GM19238 (cell line): ENCODE measurements around the gene NOTCH3.

Source experiments
- DNase-seq: peaks from one replicate; pipeline ENCODE4 v3.0.0; 2011; ENCODE audit warnings: low spot score; ENCODE audit not compliant: insufficient read length

NOTCH3 gene

DNA sequence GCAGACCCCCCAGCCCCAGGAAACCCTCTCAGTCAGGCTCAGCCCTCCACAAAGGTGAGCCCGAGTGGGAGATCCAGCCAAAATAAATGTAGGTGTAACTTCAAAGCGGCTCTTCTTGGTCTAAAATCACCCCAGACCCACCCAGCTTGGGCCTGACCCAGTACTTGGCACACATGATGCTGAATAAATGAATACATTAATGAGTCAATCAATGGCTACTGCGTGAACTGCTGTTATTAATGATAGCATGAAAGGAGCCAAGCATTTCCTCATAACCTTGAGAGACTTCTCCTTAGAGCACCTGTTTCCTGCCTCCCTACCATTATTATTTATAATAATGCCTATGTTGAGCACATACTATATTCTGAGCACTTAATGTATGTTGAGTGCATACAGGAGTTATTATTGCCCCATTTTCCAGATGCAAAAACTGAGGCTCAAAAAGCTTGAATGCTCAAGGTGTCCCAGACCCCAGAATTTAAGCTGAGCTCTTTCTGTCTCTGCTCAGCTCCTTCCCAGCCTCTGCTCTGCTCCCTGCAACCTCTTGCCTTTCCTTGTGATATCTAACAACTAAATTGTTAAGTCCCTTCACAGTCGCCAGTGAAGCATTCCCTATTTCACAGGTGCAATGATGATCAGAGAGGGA, 4.3 kb downstream of the NOTCH3 start:
- DNase-seq, result no peak

DNA sequence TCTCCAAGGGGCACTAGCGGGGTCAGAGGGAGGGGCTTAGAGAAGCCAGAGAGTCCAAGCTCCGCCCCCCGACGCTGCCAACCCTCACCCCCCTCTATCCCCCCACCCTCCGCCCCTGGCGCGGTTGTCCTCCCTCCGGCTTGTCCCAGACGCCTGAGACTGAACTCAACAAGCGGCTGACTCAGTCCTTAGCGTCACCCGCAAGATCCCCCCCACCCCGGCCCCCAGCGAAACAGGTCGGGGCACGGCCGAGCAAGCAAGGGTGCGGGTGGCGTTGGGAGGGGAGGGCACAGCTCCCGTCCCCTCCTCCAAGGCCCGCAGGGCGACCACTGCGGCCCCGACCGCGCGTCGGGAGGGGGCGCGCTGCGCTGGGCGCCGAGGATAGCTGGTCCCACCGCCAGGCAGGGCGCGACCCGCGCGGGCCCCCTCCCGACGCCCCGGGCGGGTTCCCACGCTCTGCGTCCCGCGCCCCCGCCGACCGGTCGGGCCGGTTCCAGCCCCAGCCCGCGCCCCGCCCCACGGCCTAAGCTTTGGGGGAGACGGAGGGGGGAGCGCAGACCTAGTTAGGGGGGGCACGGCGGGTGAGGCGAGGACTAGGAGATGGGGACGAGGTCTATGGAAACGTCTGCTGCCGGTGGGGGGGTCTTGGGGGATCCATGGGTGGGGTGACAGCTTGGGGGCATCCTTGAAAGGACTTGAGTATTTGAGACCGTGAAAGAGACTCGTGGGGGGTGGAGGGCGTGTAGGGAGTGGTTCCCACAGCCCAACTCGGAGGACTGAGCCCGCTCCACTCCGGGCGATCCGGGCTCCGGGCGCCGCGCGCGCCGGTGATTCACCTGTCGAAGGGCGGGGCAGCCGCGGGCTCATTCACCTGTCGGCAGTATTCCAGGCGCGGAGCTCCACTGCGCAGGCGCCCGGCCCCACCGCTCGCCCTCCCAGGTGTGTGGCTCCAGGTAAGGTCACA, 5.1 kb downstream of the NOTCH3 start:
- no peak for DNase-seq

DNA sequence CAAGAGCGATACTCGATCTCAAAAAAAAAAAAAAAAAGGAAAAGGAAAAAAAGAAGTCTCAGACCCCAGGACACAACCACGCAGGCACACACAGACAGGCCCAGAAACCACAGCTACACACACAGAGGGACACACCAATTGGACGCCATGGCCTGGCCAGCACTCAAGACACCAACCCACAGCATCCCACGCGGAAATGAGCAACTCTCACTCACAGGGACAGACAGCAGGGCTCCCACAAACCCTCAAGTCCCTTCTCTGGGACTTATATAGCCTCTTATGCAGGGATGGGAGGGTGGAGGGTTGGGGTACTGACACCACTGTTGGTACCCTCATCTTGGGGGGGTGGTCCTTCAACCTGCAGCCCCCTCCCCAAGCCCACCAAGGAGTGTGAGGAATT, 5.9 kb downstream of the NOTCH3 start:
- DNase-seq, result no peak

DNA sequence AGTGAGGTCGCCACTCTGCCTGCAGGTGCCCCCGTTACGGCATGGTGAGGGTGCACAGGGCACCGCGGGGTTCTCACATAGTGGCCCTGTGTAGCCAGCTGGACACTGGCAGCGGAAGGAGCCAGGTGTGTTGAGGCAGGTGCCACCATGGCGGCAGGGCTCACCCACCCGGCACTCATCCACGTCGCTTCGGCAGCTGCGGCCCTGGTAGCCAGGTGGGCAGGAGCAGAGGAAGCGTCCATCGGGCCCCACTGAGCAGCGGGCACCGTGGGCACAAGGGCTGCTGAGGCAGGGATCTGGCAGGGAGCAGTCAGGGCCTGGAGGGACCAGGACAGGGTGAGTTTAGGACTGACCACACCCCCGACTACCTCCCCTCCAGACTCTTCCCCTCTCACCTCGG, 8.8 kb downstream of the NOTCH3 start:
- no peak for DNase-seq

DNA sequence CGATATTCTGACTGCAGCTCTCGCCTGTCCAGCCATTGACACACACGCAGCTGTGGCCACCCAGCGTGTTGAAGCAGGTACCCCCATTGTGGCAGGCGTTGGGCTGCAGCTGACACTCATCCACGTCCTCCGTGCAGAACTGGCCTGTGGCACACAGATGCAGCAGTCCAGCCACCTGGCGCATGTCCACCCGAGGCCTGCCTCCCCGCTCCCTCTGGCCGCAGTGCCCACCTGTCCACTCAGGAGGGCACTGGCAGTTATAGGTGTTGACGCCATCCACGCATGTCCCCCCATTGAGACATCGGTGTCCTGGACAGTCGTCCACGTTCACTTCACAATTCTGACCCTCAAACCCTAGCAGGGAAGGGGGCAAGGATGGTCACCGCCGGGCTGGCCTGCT, 9.3 kb downstream of the NOTCH3 start:
- DNase-seq, result no peak

DNA sequence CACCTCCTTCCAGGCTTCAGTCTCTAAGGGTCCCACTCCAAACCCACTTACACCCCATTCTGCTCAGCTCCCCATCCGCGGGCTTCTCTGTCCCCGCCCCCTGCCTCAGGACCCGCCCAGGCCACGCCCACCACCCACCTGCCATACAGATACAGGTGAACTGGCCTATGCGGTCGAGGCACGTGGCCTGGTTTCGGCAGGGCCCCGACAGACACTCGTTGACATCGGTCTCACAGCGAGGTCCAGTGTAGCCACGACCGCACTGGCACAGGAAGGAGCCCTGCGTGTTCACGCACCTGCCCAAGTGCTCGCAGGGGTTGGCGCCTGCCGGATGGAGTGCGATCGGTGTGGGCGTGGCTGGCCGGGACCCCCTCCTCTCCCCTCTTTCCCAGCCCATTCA, 11.9 kb downstream of the NOTCH3 start:
- DNase-seq, result no peak

DNA sequence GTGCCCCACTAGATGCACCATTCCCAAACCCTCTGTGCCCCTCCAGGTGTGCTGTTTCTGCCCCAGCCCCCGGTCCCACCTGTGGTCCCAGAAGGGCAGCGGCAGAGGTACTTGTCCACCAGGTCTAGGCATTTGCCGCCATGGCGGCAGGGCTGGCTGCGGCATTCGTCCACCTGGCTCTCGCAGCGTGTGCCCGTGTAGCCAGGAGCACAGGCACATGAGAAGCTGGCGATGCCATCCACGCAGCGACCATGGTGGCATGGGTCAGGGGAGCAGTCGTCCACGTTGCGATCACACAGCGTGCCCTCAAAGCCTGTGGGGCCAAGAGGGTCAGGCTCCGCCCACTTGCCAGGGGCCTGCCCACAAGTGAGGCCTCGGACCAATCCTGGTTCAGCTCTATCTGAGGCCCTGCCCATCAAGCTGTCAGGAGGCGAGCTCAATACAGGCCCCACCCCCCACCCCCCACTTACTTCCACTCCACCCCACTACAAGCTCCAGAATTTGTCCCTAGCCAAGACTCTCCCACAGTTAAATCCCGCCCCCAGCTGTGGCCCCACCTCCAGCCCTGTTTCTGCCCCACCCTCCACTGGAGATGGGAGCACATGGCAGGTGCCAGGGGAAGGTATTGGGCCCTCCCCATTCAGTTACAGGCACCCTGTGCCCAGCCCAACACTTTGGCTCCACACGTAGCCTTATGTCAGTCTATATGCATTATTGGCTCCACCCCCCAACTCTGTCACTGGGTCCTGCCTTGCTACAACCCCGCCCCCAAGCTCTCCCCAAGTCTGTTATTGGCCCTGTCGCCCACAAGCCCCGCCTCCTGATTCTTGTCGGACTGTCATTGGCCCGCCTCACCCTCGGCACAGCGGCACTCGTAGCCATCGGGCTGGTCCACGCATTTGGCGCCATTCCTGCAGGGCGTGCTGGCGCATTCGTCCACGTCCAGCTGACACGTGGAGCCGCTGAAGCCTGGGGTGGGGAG, 13.5 kb downstream of the NOTCH3 start:
- DNase-seq, result no peak

DNA sequence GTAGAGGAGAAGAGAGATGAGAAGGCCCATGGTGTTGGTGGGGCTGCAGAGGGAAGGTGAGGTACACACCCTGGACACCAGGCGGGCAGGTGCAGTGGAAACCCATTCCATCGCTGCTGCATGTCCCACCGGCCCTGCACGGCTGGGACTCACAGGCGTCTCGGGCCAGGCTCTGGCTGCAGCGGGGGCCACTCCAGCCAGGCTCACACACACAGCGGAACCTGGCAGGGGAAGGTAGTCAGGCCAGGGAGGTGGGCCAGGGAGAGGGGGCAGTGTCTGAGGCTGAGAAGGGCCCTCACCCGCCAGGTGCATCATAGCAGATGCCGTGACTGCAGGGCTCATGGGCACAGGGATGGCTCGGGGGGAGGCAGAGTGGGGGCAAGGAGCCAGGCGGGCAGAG, 15.6 kb downstream of the NOTCH3 start:
- no peak for DNase-seq

DNA sequence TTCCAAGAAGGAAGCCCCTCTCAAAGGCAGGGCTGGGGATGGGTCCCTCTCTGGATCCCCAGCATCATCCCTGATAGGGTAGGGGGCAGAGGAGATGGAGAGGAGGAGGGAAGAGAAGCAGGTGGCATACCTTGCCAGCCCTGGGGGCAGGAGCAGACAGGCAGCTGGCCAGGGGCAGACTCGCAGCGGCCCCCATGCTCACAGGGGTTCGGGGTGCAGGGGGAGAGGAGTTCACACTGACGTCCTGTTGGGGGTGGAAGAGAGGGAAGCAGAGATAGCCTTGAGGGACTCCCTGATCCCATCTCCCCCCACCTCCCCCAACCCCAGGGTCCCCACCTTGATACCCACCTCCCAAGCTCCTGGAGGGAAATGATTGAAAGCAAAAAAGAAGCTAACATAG, 16.0 kb downstream of the NOTCH3 start:
- DNase-seq, result no peak

DNA sequence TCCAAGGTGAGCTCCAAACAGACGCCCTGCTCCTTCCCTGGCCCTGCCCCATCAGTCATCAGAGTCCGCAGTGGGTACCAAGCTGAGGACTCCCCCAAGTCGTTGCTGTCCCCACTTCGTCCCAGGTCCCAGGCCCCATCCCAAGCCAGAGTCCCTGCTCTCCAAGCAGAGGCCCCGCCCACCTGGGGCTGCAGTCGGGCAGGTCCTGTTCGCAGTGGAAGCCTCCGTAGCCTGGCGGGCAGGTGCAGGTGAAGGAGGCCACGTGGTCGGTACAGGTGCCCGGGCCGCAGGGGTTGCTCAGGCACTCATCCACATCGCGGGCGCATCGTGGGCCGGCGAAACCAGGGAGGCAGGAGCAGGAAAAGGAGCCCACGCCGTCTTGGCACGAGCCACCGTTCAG, 19.4 kb downstream of the NOTCH3 start:
- DNase-seq, result no peak

DNA sequence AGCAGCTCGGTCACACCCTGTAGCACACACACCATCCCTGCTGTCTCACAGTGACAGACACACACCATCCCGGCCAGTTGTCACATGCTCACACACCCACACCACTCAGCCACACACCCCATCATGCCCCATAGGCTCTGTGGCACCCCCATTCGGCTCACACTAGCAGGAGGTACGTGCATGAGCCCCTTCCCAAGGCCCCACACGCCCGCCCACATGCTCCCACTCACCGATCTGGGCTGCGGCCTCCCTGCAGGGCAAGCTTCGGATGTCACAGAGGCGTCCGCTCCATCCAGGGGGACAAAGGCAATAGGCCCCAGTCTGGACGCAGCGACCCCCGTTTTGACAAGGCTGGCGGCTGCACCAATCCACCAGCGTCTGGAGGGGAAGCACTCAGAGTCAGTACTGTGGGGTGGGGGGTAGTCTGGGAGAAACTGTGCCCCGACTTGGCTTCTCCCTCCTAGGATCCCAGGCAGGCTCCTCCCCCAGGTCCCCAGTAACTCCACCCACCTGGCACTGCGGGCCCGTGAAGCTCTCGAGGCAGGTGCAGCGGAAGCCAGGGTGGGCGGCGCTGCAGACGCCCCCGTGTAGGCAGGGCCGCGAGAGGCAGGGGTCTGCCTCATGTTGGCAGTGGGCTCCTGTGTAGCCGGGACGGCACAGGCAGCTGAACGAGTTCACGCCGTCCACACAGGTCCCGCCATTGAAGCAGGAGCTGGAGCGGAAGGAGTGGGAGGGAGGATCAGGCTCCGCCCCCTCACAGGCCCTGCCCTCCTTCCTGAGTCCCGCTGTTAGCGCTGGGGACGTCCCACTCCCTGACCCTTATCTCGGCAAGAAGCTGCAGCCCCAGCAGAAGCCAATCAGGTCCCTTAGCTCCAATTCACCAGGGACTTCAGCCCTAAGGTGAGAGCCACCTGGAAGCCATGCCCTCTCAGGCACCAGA, 20.1 kb downstream of the NOTCH3 start:
- DNase-seq, result no peak

DNA sequence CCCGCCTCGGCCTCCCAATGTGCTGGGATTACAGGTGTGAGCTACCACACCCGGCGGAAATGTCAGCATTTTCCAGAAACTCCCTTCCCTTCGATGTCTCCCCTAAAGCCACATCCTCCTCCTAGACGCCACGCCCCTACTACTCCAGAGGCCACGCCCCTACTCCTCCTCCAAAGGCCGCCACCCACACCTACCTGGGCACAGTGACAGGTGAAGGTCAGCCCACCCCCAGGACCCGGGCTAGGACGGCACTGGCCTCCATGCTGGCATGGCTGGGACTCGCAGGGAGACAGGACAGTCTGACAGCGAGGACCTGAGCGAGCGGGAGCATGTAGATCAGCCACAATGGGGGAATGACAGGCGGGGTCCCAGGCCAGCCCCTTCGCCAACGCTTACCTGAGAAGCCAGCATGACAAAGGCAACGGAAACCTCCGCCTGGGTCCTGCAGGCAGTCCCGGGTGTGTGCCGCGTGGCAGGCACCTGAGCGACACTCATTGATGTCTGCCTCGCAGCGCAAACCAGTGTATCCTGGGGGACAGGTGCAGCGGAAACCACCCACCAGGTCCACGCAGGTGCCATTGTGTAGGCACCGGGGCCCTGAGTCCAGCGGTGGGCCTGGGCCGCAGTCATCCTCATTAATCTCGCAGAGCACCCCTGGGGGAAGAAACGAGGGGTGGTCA, 22.0 kb downstream of the NOTCH3 start:
- no peak for DNase-seq

DNA sequence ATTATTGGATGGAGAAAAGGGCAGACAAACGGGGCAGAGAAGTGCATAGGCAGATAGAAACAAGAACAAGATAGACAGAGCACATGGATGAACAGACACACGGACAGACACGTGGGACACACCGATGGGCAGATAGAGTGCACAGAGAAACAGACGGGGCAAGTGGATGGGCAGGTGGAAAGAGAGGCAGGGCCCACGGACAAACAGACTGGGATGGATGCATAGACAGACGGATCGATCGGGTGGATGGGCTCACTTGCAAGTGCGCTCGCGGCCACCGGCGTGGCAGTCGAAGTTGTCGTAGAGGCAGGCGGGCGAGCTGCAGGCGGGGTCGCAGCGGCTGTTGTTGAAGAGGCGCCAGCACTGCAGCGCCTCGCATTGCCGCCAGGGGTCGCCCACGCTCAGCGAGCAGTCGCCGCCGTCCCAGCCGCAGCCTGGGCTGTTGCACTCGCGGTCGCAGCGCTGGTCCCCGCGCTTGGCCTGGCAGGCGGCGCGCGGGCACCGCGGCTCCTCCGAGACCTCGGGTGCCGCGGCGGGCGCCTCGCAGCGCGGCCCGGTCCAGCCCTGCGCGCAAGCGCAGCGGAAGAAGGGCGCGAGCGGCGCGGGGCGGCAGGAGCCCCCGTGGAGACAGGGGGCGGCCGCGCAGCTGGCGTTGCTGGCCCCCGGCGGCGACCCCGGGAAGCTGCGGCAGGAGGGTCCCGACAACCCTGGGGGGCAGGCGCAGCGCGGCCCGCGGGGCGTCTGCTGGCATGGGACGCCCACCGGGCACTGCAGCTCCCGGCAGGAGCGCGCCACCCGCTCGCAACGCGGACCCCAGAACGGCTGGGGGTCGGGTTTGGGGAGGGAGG, 23.3 kb downstream of the NOTCH3 start:
- peak; percentile 75 for DNase-seq

DNA sequence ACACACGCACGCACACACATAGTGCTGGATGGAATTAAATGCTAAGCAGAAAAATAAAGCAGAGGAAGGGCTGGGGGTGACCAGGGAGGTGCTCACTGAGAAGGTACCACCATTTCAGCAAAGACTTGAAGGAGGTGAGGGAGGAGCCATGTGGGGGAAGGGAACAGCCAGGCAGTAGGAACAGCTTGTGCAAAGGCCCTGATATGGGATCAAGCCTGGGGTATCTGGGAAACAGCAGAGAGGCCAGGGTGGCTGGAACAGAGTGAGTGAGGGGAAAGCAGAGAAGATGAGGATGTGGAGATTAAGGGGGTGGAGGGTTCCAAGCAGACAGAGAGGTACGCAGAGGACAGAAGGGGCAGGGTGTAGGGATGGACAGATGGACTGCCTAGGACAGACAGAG, 25.2 kb downstream of the NOTCH3 start:
- DNase-seq, result no peak

DNA sequence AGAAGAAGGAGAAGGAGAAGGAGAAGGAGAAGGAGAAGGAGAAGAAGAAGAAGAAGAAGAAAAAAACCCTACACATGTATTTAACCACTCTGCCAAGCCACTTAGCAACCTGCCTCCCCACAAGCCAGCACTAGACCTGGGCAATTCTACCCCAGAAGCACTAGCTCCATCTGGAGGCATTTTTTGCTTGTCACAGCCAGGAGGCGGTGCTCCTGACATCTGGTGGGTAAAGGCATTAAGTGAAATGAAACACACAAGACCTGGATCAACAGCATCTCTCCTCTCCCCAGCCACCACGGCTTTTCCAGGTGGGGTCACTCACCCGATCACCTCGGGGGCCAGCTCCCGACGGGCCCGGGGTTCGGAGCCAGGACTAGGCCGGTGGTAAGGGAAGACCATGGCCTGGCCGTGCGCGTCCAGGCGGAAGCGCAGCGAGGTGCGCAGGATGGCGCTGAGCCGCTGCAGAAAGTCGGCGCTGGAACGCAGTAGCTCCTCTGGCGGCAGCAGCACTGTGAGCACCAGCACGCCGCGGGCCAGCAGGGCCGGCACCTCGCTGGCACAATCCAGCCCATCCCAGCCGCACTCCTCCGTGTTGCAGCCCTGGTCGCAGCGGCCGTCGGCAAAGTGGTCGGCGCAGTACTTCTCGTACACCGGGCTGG, 26.9 kb downstream of the NOTCH3 start:
- no peak for DNase-seq

DNA sequence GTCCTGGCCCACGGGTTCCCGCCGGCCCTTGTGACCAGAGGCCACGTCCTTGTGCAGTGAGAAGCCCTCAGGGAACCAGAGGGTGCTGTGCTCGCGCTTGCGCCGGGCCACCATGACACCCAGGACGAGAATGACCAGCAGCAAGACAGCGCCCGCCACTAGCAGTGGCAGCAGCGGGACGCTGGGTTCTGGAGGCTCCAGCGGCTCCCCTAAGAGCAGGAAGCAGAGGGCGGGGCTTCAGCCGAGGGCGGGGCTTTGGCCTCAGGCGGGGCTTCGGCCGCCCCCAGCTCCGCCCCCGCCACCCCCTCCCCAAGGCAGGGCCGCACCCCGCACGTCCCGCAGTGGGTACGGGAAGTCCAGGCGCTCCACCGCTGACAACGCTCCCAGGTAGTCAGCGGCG, 30.4 kb downstream of the NOTCH3 start:
- no peak for DNase-seq

DNA sequence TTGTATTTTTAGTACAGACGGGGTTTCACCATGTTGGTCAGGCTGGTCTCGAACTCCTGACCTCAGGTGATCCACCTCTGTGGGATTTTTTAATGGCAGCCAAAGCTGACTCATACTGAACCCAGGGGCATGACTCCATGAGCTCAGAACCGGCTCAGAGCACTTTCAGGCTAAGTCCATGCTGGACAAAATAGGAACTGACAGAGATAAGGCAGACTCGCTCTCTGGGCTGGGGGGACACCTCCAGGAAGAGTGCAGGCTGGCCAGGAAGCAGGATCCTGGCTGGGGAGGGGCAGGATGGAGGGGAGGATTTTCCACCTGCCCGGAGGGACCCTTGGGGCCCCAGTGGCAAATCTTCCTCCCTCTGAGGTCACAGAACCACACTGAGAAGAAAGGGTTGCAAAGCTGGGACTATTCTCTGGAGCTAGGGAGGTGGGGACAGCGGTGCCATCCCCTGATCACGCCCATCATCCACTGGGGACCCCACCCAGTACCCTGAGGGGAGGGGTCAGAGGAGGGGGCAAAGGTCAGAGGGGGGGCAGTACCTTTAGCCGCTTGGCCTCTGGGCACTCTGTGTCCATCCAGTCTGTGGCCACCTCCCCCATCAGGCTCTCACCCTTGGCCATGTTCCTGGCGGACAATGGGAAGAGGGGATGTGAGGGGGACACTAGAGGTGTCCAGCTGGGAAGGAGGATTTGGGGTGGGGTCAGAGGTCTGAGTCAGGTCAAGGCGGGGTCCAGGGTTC, 31.1 kb downstream of the NOTCH3 start:
- no peak for DNase-seq

DNA sequence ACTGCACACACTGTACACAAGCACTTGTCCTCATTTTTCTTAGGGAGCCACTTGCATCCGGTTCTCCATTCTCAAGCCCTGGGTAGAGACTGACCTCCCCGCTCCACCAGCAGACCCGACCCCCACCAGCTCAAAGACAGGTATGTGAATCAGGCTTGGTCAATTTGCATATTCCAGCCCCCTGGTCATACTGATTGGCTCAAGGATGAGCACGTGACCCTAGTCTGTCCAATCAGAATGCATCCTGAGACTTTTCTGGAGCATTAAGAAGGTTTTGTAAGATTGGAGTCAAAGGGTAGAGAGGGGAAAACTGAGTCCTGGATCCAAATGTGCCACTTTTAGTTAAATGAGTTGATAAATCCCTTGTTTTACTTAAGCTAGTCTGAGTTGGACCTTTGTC, 34.1 kb downstream of the NOTCH3 start:
- no peak for DNase-seq
